Measurements from ENCODE around the gene TTLL11. TPM values are rescaled to one million over a fixed set of nuclear protein-coding genes. Genes with fewer than 3 reads are reported as not detected.

The TTLL11 gene
- total RNA-seq, 1 experiment from 2014 or later, result 13.6 TPM

GRCh38 chr9:122065923-122066629 lies 27.0 kb downstream of the TTLL11 start:
- H3K4me1 Mint-ChIP-seq (ENCODE audit: insufficient read depth, unreplicated experiment), result peaks cover 7% of the 10 kb centered on the region
- ChIA-PET CTCF (interaction anchor here (0.5 kb wide), 1 partner anchor 993 kb away, joined by 3 read pairs; no protein-coding TSS in a partner anchor), POLR2A (no interaction called here)
- no peak overlapping the region for H3K4me3 Mint-ChIP-seq (ENCODE audit: unreplicated experiment)
- no TSS peak for BruUV-seq (replicated peaks)
- TF ChIP-seq CTCF (IDR thresholded peaks at IDR 0.05; ENCODE audit: unreplicated experiment), result no peak
- H3K36me3 Mint-ChIP-seq (ENCODE audit: insufficient read depth, unreplicated experiment), result peaks cover 13% of the 10 kb centered on the region
- no peaks in the 10 kb centered on the region for H3K9me3 Mint-ChIP-seq (ENCODE audit: unreplicated experiment)
- intact Hi-C loops (cut with micrococcal nuclease), result no loop called here
- DNase-seq (ENCODE audit: unreplicated experiment), result peak; percentile 5
- no peaks in the 10 kb centered on the region for H3K27me3 Mint-ChIP-seq (ENCODE audit: insufficient read depth, unreplicated experiment)
- no peak overlapping the region for H3K27ac Mint-ChIP-seq (ENCODE audit: low read depth, unreplicated experiment)

- no TSS peak for BruUV-seq (replicated peaks)
- Mint-ChIP-seq H3K27me3 (ENCODE audit: insufficient read depth, unreplicated experiment) (no peaks in the 10 kb centered on the region), H3K36me3 (ENCODE audit: insufficient read depth, unreplicated experiment) (peaks cover 8% of the 10 kb centered on the region), H3K4me3 (ENCODE audit: unreplicated experiment) (no peak overlapping the region), H3K9me3 (ENCODE audit: unreplicated experiment) (no peaks in the 10 kb centered on the region), H3K4me1 (ENCODE audit: insufficient read depth, unreplicated experiment) (no peaks in the 10 kb centered on the region), H3K27ac (ENCODE audit: low read depth, unreplicated experiment) (no peak overlapping the region)
- POLR2A ChIA-PET, result interaction anchor here (0.7 kb wide), 1 partner anchor 448 kb away, joined by 3 read pairs; no protein-coding TSS in a partner anchor
- TF ChIP-seq CTCF (IDR thresholded peaks at IDR 0.05; ENCODE audit: unreplicated experiment), result no peak
- CTCF ChIA-PET, result interaction anchor here (1.1 kb wide), 1 partner anchor 38 kb away, joined by 4 read pairs; no protein-coding TSS in a partner anchor
- intact Hi-C loops (cut with micrococcal nuclease), result no loop called here
- DNase-seq (ENCODE audit: unreplicated experiment), result no peak
These were observed 32.6 kb downstream of the TTLL11 start for GRCh38 chr9:122060481-122060880.

- BruUV-seq (replicated peaks), result no TSS peak
- ChIA-PET POLR2A (interaction anchor here (0.7 kb wide), 1 partner anchor 448 kb away, joined by 3 read pairs; no protein-coding TSS in a partner anchor), CTCF (no interaction called here)
- no peaks in the 10 kb centered on the region for H3K4me1 Mint-ChIP-seq (ENCODE audit: insufficient read depth, unreplicated experiment)
- TF ChIP-seq CTCF (IDR thresholded peaks at IDR 0.05; ENCODE audit: unreplicated experiment), result no peak
- H3K36me3 Mint-ChIP-seq (ENCODE audit: insufficient read depth, unreplicated experiment), result peaks cover 8% of the 10 kb centered on the region
- no peak for DNase-seq (ENCODE audit: unreplicated experiment)
- H3K27ac Mint-ChIP-seq (ENCODE audit: low read depth, unreplicated experiment), result no peak overlapping the region
- intact Hi-C loops (cut with micrococcal nuclease), result no loop called here
- no peaks in the 10 kb centered on the region for H3K27me3 Mint-ChIP-seq (ENCODE audit: insufficient read depth, unreplicated experiment)
- no peak overlapping the region for H3K4me3 Mint-ChIP-seq (ENCODE audit: unreplicated experiment)
- H3K9me3 Mint-ChIP-seq (ENCODE audit: unreplicated experiment), result no peaks in the 10 kb centered on the region
These were observed 33.2 kb downstream of the TTLL11 start for GRCh38 chr9:122059955-122060324.

- Mint-ChIP-seq H3K9me3 (ENCODE audit: unreplicated experiment) (no peaks in the 10 kb centered on the region), H3K36me3 (ENCODE audit: insufficient read depth, unreplicated experiment) (peaks cover 8% of the 10 kb centered on the region), H3K4me1 (ENCODE audit: insufficient read depth, unreplicated experiment) (no peaks in the 10 kb centered on the region), H3K27ac (ENCODE audit: low read depth, unreplicated experiment) (no peak overlapping the region), H3K27me3 (ENCODE audit: insufficient read depth, unreplicated experiment) (no peaks in the 10 kb centered on the region), H3K4me3 (ENCODE audit: unreplicated experiment) (no peak overlapping the region)
- intact Hi-C loops (cut with micrococcal nuclease), result no loop called here
- ChIA-PET CTCF (interaction anchor here (0.6 kb wide), 1 partner anchor 212 kb away, joined by 3 read pairs; no protein-coding TSS in a partner anchor), POLR2A (no interaction called here)
- no peak for TF ChIP-seq CTCF (IDR thresholded peaks at IDR 0.05; ENCODE audit: unreplicated experiment)
- DNase-seq (ENCODE audit: unreplicated experiment), result no peak
- BruUV-seq (replicated peaks), result no TSS peak
These were observed 33.7 kb downstream of the TTLL11 start for GRCh38 chr9:122059214-122059954.
